ENCODE measurements around the gene NES. TPM values are rescaled to one million over a fixed set of nuclear protein-coding genes. Genes with fewer than 3 reads are reported as not detected.

NES gene
- total and polyA plus RNA-seq, 2 of the 8 experiments (the other 6 are each of a cell fraction or from before 2014, with no cell fraction given) = 13.3 to 135 TPM

DNA sequence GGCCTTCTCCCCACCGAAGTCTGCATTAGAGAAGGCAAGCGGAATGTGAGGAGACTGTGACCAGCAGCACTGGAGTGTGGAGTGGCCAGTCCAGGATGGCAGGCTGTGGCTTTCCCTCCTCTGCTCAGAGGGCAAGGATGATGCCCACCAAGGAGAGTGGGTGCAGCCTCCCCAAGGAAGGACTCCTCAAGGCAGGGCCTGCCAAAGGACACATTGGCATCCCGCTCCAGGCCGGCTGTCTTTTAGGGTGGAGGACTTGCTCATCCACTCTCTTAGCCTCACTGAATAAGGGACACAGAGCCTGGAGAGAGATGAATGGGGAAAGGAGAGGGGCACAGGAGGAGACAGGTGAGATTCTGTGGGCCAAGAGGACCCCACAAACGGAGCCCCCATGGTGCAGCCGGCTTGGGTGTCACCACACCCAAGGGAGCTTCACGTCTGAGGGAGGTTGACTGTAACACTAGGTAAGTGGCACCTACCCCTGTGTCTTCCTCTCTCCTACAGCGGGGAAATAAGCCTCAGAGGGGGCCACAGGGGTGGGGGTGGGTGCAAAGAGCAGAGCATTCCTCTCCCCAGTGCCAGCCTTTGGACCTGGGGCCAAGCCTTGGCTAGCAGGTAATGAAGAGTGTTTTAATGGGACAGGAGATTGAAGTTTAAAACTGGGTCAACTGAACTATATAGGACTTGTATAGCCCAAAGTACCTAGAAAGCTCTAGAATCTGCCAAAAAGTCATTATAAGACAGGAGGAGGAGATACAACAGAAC lies 4.2 kb upstream of the NES start (continued):
- TF ChIP-seq POLR2A (IDR thresholded peaks at IDR 0.05; ENCODE audit: control extremely low read depth in 1 of 2, low read depth in 2 of 2, low read length in 2 of 2) (no peak), YY1 (IDR thresholded peaks at IDR 0.05; ENCODE audit: low read depth, low read length) (no peak), CEBPB (IDR thresholded peaks at IDR 0.05; ENCODE audit: low read depth, low read length) (no peak)
